H9 (cell line): ENCODE results near the gene TDP2. TPM values are rescaled to one million over a fixed set of nuclear protein-coding genes. Genes with fewer than 3 reads are reported as not detected.

Source experiments
- DNase-seq: peaks from one replicate; pipeline ENCODE4 v3.0.0-alpha.2; 2017
- H2AFZ ChIP-seq: one replicate; pipeline ENCODE4 v1.6.1; 2013; ENCODE audit warnings: mild to moderate bottlenecking, low read length, control low read depth, moderate library complexity
- H2AK5ac ChIP-seq: 2 replicates; pipeline ENCODE4 v1.6.1; 2013; ENCODE audit warnings: low read length, control low read depth, mixed read lengths; ENCODE audit not compliant: insufficient read length
- H2BK120ac ChIP-seq: one replicate; pipeline ENCODE4 v1.6.1; 2013; ENCODE audit warnings: low read depth, mild to moderate bottlenecking, low read length, control low read depth, inconsistent platforms; ENCODE audit not compliant: poor library complexity, severe bottlenecking
- H2BK12ac ChIP-seq: 2 replicates; pipeline ENCODE4 v1.6.1; 2013; ENCODE audit warnings: low read length, control low read depth, mixed read lengths, low read depth; ENCODE audit not compliant: insufficient read length
- H2BK15ac ChIP-seq: 2 replicates; pipeline ENCODE4 v1.6.1; 2013; ENCODE audit warnings: low read depth, low read length, control low read depth
- H2BK20ac ChIP-seq: one replicate; pipeline ENCODE4 v1.6.1; 2013; ENCODE audit warnings: low read depth, mild to moderate bottlenecking, low read length, control low read depth, inconsistent platforms; ENCODE audit not compliant: poor library complexity, severe bottlenecking
- H2BK5ac ChIP-seq: 2 replicates; pipeline ENCODE4 v1.6.1; 2013; ENCODE audit warnings: low read length, control low read depth, mixed read lengths; ENCODE audit not compliant: insufficient read length
- H3K14ac ChIP-seq: 2 replicates; pipeline ENCODE4 v1.6.1; 2013; ENCODE audit warnings: low read length, control low read depth; ENCODE audit not compliant: insufficient read depth
- H3K18ac ChIP-seq: 2 replicates; pipeline ENCODE4 v1.6.1; 2013; ENCODE audit warnings: low read depth, mild to moderate bottlenecking, mixed read lengths, low read length, control low read depth; ENCODE audit not compliant: insufficient read length
- H3K23ac ChIP-seq: 2 replicates; pipeline ENCODE4 v1.6.1; 2013; ENCODE audit warnings: low read length, control low read depth, mixed read lengths, low read depth; ENCODE audit not compliant: insufficient read length
- H3K23me2 ChIP-seq: 2 replicates; pipeline ENCODE4 v1.6.1; 2013; ENCODE audit warnings: low read depth, mild to moderate bottlenecking, mixed read lengths, low read length, control low read depth; ENCODE audit not compliant: insufficient read length, poor library complexity, severe bottlenecking
- H3K27ac ChIP-seq: 2 replicates; pipeline ENCODE4 v1.5.1; 2013; ENCODE audit warnings: low read length, control low read depth, mixed read lengths, low read depth; ENCODE audit not compliant: insufficient read length
- H3K27me3 ChIP-seq: 2 replicates; pipeline ENCODE4 v1.6.1; 2013; ENCODE audit warnings: low read length, control low read depth, inconsistent platforms; ENCODE audit not compliant: insufficient read depth
- H3K4ac ChIP-seq: 2 replicates; pipeline ENCODE4 v1.6.1; 2013; ENCODE audit warnings: low read depth, mild to moderate bottlenecking, control low read depth, inconsistent platforms, low read length, moderate library complexity
- H3K4me1 ChIP-seq: 2 replicates; pipeline ENCODE4 v1.6.1; 2013; ENCODE audit warnings: low read length, control low read depth, inconsistent platforms; ENCODE audit not compliant: insufficient read depth
- H3K4me2 ChIP-seq: 2 replicates; pipeline ENCODE4 v1.6.1; 2013; ENCODE audit warnings: low read length, control low read depth, mixed read lengths; ENCODE audit not compliant: insufficient read length, insufficient read depth
- H3K56ac ChIP-seq: 2 replicates; pipeline ENCODE4 v1.6.1; 2013; ENCODE audit warnings: low read depth, mild to moderate bottlenecking, mixed read lengths, low read length, control low read depth; ENCODE audit not compliant: insufficient read length
- H3K79me1 ChIP-seq: 2 replicates; pipeline ENCODE4 v1.6.1; 2013; ENCODE audit warnings: low read depth, mild to moderate bottlenecking, moderate library complexity, low read length, control low read depth, inconsistent platforms; ENCODE audit not compliant: insufficient read depth, poor library complexity, severe bottlenecking
- H3K79me2 ChIP-seq: 2 replicates; pipeline ENCODE4 v1.6.1; 2013; ENCODE audit warnings: low read length, control low read depth, inconsistent platforms; ENCODE audit not compliant: insufficient read depth
- H3K9ac ChIP-seq: 2 replicates; pipeline ENCODE4 v1.6.1; 2013; ENCODE audit warnings: low read length, control low read depth, mixed read lengths; ENCODE audit not compliant: insufficient read length; ENCODE audit errors: extremely low read depth
- H3K9me3 ChIP-seq: one replicate; pipeline ENCODE4 v1.6.1; 2013; ENCODE audit warnings: low read depth, low read length, inconsistent platforms; ENCODE audit not compliant: control insufficient read depth
- H3T11ph ChIP-seq: one replicate; pipeline ENCODE4 v1.6.1; 2013; ENCODE audit warnings: mild to moderate bottlenecking, low read length, control low read depth, inconsistent platforms
- H4K20me1 ChIP-seq: one replicate; pipeline ENCODE4 v1.6.1; 2013; ENCODE audit not compliant: control insufficient read depth, insufficient read length, insufficient read depth
- H4K5ac ChIP-seq: 2 replicates; pipeline ENCODE4 v1.6.1; 2013; ENCODE audit warnings: low read depth, mild to moderate bottlenecking, mixed read lengths, low read length, control low read depth; ENCODE audit not compliant: insufficient read length
- H4K8ac ChIP-seq: replicated peaks from 2 replicates; pipeline ENCODE4 v1.6.1; 2013; ENCODE audit warnings: low read length, control low read depth, mixed read lengths, low read depth; ENCODE audit not compliant: insufficient read length
- H4K91ac ChIP-seq: 2 replicates; pipeline ENCODE4 v1.6.1; 2013; ENCODE audit warnings: low read depth, mild to moderate bottlenecking, moderate library complexity, mixed read lengths, low read length, control low read depth; ENCODE audit not compliant: insufficient read length
- H3K27ac Mint-ChIP-seq, 3 experiments: 2 replicates in 2 of 3; 3 replicates in 1 of 3; pipeline ENCODE4 v1.8.0; 2020 to 2021; ENCODE audit warnings: mixed read lengths in 3 of 3, mild to moderate bottlenecking in 1 of 3, moderate library complexity in 1 of 3
- H3K27me3 Mint-ChIP-seq: 2 replicates; pipeline ENCODE4 v1.8.0; 2021; ENCODE audit warnings: low read depth, mild to moderate bottlenecking, moderate library complexity, mixed read lengths
- H3K36me3 Mint-ChIP-seq, 3 experiments: 2 replicates in 2 of 3; 3 replicates in 1 of 3; pipeline ENCODE4 v1.8.0; 2020 to 2021; ENCODE audit warnings: low read depth in 3 of 3, mixed read lengths in 3 of 3; ENCODE audit not compliant: insufficient read depth in 1 of 3
- H3K4me1 Mint-ChIP-seq, 2 experiments: 2 replicates each; pipeline ENCODE4 v1.8.0; 2020; ENCODE audit warnings: mixed read lengths in 2 of 2
- H3K4me3 Mint-ChIP-seq, 2 experiments: 2 replicates in 1 of 2; 3 replicates in 1 of 2; pipeline ENCODE4 v1.8.0; 2020 to 2021; ENCODE audit warnings: mild to moderate bottlenecking in 2 of 2, mixed read lengths in 2 of 2, moderate library complexity in 1 of 2
- H3K9me3 Mint-ChIP-seq, 2 experiments: 2 replicates in 1 of 2; 3 replicates in 1 of 2; pipeline ENCODE4 v1.8.0; 2020; ENCODE audit warnings: mild to moderate bottlenecking in 2 of 2, mixed read lengths in 2 of 2, moderate library complexity in 1 of 2
- WGBS: extraction: QIAGEN DNeasy Blood & Tissue Kit; methylation state at CpG from one replicate; pipeline ENCODE4 v1.1.7; 2013; ENCODE audit warnings: missing lambda C conversion rate, low lambda C conversion rate, mixed read lengths; ENCODE audit not compliant: insufficient read length; ENCODE audit errors: extremely low coverage; 5-methylcytosine and 5-hydroxymethylcytosine counted together
- total RNA-seq: library from RNA; stranded (reverse); gene quantifications from 2 replicates; pipeline ENCODE4 v1.2.1, GENCODE V29; 2021
- TF ChIP-seq, protein P1 (sequence below): fragments of 200-600 bp; sonication (generic); conservative IDR thresholded peaks from 3 replicates; pipeline ENCODE4 v1.8.0; 2021; ENCODE audit warnings: antibody characterized with exemption, mild to moderate bottlenecking

TDP2 gene
- total RNA-seq, 1 experiment from 2014 or later = 55.6 TPM

- no CpG with 5 or more reads among the region's 1 CpG for WGBS
- no peak overlapping the region for H2BK12ac ChIP-seq
- H2BK15ac ChIP-seq = no peak overlapping the region
- no peaks in the 10 kb centered on the region for H4K20me1 ChIP-seq
- no peak overlapping the region for H3K4me2 ChIP-seq
- H4K5ac ChIP-seq = no peak overlapping the region
- Mint-ChIP-seq H3K4me3 (no peak overlapping the region), H3K27ac (no peak overlapping the region; a peak in 2 of 7 replicates), H3K27me3 (no peaks in the 10 kb centered on the region; the same call in 1 of the 2 replicates), H3K4me1 (no peaks in the 10 kb centered on the region; a peak in 2 of 4 replicates), H3K36me3 (peaks cover 4 to 13% (median 7%) of the 10 kb centered on the region in 3 experiments; a peak in 5 of 7 replicates), H3K9me3 (no peaks in the 10 kb centered on the region; a peak in 1 of 5 replicates)
- no peak overlapping the region for H3T11ph ChIP-seq
- H3K18ac ChIP-seq = no peak overlapping the region
- H3K14ac ChIP-seq = no peak overlapping the region
- no peak overlapping the region for H3K27ac ChIP-seq
- H3K9ac ChIP-seq = no peak overlapping the region
- H3K56ac ChIP-seq = no peak overlapping the region
- TF ChIP-seq, protein P1, sequence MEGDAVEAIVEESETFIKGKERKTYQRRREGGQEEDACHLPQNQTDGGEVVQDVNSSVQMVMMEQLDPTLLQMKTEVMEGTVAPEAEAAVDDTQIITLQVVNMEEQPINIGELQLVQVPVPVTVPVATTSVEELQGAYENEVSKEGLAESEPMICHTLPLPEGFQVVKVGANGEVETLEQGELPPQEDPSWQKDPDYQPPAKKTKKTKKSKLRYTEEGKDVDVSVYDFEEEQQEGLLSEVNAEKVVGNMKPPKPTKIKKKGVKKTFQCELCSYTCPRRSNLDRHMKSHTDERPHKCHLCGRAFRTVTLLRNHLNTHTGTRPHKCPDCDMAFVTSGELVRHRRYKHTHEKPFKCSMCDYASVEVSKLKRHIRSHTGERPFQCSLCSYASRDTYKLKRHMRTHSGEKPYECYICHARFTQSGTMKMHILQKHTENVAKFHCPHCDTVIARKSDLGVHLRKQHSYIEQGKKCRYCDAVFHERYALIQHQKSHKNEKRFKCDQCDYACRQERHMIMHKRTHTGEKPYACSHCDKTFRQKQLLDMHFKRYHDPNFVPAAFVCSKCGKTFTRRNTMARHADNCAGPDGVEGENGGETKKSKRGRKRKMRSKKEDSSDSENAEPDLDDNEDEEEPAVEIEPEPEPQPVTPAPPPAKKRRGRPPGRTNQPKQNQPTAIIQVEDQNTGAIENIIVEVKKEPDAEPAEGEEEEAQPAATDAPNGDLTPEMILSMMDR = no peak
- H4K91ac ChIP-seq = no peak overlapping the region
- no peaks in the 10 kb centered on the region for H3K79me1 ChIP-seq
- no peak for DNase-seq
- no peak overlapping the region for H2BK5ac ChIP-seq
- no peak overlapping the region for H3K23ac ChIP-seq
- H3K4me1 ChIP-seq = no peaks in the 10 kb centered on the region
- H2BK20ac ChIP-seq = no peak overlapping the region
- H2AK5ac ChIP-seq = no peak overlapping the region
- no peaks in the 10 kb centered on the region for H3K9me3 ChIP-seq
- H4K8ac ChIP-seq = no peak overlapping the region
- H3K4ac ChIP-seq = no peak overlapping the region
- no peaks in the 10 kb centered on the region for H3K27me3 ChIP-seq
- H3K79me2 ChIP-seq = no peaks in the 10 kb centered on the region
- no peak overlapping the region for H2AFZ ChIP-seq
- H3K23me2 ChIP-seq = no peaks in the 10 kb centered on the region
- no peak overlapping the region for H2BK120ac ChIP-seq
Measured at GRCh38 chr6:24690593-24690992, 23.9 kb upstream of the TDP2 start.
